ENCODE data around the gene CKB.
"Not testable (repeated sequence)": the region's sequence is repeated elsewhere in the genome, so short reads cannot be mapped to it uniquely, and the experiment has no call there.

GRCh38 chr14:103512180-103512579 is 10.4 kb downstream of the CKB start:
- TF ChIP-seq CTCF, POLR2A (IDR thresholded peaks at IDR 0.05): not testable (repeated sequence)
